ENCODE data around the gene KRR1.

- TF ChIP-seq POLR2A (IDR thresholded peaks at IDR 0.05) (no peak), CTCF (IDR thresholded peaks at IDR 0.05) (no peak)
These were observed 37.3 kb downstream of the KRR1 start for GRCh38 chr12:75474116-75474515.
